GM19328 (cell line): ENCODE data around the gene FBXO21.
"Not testable (repeated sequence)": the region's sequence is repeated elsewhere in the genome, so short reads cannot be mapped to it uniquely, and the experiment has no call there.

Experiments used
- ATAC-seq: cut with Tn5 transposase; IDR thresholded peaks from one replicate; pipeline ENCODE4 v1.9.1; 2021; ENCODE audit warnings: mild to moderate bottlenecking, moderate library complexity; ENCODE audit not compliant: unreplicated experiment

Gene FBXO21

DNA sequence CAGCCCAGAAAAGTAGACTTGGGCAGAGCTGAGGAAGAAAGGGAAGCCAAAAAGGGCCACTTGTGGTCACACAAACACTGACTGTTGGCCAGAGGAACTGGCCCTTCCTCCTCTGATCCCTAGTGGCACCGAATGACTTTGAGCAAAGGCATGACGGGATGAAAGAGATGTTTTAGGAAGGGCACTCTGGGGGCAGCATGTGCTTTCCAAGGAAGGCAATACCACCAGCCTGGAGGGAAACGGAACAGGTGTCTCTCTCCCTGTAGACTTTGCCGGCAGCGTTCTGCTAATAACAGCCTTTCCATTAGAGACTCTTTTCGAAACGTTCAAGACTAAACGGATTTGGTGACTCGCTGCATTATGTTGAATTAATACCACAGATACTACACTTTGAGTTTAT, 12.3 kb upstream of the FBXO21 start:
- ATAC-seq = no peak

DNA sequence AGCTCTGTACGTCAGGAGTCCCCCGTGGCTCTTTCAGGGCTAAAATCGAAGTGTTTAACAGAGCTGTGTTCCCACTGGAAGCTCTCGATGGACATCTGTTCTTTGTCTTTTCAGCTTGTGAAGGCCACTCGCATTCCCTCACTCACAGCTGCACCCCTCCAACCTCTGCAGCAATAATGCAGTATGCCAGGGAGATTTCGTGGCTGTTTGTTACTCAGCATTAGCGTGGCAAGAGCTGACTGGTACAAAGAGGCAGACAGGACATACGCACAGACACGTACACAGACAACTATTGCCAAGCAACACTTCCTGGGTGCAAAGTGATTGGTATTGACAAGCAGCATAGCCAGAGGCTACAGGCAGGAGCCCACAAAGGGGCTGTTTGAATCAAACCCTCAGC, 11.8 kb upstream of the FBXO21 start:
- ATAC-seq = no peak

DNA sequence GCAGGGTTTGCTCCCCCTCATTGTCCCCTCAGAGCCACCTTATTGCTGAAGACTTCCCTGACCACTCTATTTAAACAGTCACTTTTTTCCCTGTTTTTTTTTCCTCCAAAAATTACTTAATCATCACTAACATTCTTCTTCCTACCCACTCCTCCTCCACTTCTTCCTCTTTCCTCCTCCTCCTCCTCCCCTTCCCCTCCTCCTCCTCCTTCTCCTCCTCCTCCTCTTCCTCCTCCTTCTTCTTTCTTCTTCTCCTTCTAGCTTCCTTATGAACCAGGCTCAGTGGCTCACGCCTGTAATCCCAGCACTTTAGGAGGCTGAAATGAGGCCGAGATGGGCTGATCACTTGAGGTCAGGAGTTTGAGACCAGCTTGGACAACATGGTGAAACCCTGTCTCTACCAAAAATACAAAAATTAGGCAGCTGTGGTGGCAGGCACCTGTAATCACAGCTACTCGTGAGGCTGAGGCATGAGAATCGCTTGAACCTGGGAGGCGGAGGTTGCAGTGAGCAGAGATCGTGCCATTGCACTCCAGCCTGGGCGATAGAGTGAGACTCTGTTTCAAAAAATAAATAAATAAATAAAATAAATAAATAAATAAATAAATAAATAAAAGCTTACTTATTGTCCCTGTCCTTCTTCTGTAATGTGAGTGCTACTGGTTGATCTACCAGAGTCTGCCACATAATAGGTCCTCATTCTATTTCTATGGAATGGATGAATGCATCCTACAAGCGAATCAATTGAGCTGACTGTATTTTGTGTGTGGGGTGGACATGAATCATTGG, 9.9 kb upstream of the FBXO21 start:
- not testable (repeated sequence) for ATAC-seq

DNA sequence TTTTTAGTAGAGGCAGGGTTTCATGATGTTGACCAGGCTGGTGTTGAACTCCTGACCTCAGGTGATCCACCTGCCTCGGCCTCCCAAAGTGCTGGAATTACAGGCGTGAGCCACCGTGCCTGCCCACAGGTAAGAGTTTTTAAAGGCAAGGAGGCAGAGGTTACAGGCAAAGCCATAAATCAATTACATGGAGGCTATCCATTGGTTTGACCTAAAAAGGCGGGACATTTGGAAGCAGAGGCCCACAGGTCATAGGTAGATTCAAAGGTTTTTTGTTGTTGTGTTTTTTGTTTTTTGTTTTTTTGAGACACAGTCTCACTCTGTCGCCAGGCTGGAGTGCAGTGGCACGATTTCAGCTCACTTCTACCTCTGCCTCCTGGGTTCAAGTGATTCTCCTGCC, 6.1 kb upstream of the FBXO21 start:
- ATAC-seq = not testable (repeated sequence)

DNA sequence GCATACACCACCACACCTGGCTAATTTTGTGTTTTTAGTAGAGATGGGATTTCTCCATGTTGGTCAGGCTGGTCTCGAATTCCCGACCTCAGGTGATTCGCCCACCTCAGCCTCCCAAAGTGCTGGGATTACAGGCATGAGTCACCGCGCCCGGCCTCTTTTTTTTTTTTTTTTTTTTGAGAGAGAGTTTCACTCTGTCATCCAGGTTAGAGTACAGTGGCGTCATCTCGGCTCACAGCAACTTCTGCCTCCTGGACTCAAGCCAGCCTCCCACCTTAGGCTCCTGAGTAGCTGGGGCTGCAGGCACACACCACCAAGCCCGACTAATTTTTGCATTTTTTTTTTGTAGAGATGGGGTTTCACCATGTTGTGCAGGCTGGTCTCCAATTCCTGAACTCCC, 4.8 kb upstream of the FBXO21 start:
- ATAC-seq = not testable (repeated sequence)

DNA sequence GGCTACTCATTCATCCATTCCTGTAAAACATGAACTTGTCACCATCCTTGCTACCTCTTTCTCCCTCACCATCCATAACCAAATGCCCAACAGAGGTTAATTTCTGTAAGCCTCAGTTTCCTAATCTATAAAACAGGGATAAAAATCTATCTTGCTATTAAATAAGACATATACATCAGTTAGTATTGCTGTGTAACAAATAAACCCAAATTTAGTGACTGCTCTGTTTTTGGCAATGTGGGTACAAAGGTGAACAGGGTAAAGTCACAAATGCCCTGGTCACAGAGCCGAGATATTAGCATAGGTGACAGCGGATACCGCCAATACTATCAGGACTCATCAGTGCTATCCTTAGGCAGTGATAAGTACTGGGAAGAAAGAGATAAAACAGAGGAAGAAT, 3.6 kb upstream of the FBXO21 start:
- no peak for ATAC-seq

DNA sequence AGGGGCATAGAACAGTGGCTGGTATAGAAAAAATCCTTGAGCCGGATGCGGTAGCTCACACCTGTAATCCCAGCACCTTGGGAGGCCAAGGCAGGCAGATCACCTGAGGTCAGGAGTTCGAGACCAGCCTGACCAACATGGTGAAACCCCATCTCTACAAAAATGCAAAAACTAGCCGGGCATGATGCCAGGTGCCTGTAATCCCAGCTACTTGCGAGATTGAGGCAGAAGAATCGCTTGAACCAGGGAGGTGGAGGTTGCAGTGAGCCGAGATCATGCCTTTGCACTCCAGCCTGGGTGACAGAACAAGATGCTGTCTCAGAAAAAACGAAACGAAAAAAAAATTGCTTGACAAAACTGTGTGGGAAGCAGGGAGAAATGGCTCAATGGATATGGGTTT, 2.3 kb upstream of the FBXO21 start:
- ATAC-seq = not testable (repeated sequence)

DNA sequence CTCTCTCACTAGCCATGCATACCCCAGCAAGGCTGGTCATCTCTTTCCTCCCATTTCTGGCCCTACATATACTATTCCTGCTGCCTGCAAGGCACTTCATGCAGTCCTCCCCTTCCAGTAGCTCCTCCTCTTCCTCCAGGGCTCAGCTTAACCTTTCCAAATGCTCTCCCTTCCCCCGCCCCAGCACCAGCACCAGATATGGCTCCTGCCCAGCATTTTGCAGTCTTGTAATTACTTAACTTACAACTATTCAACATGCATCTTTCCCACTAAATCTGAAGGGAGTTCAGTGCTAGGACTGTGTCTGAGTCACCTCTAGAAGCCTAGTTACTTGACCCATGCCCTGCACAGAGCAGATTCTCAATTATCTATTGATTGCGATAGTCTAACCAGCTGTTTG, 1.8 kb upstream of the FBXO21 start:
- no peak for ATAC-seq

DNA sequence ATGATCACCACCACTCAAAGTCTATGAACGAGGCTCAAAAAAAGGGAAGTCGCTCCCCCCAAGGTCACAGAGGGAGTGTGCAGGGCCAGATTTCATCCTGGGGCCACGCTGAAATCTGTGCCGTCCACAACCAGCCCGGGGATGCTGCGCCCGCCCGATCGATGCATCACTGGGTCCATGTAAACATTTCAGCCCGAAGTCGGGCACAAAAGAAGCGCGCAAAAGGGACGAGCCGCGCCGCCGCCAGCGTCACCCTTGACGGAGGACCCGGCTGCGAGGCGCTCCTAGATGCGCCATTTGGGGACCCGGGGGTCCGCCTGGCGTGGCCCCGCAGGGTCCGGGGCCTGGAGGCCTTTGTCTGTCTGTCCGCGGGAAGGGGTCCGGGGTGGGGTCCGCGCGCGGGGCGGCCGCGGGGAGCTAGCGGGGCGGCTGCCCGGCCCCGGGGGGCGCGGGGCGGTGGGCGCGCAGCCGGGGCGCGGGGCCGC, 503 bp downstream of the FBXO21 start:
- peak; percentile 36 for ATAC-seq

DNA sequence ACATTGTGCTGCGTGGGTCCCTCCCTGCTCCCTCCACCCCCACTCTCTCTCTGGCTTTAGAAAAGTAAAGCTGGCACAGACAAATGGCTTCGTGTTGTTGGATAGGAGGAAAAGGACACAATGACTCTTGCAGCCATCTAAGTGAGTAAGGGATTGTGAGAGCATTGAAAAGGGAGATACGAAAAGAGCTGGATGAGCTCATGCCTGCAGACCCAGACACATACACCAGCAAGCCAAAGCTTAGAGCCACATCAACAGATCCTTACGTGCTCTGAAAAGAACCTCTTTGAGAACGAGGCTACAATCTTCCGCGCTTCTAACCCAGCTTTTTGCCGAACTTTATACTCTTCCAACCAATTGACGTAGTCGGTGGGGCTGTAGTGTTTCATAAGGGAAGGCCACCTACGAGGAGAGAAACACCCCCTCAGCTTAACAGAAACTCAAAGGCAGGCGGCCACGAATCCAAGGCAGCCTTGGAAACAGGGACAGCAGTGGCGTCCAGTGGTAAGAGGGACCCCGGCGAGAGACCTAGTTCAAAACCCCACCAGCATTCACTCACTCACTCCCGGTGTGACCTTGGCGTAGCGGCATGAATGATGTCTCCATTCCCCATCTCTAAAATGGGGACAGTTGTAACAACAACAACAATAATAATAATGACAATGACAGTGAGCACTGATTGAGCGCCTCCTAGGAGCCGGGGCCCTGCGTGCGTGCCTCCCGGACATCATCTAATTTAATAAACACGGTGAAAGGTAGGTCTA, 1.1 kb downstream of the FBXO21 start:
- ATAC-seq = no peak

DNA sequence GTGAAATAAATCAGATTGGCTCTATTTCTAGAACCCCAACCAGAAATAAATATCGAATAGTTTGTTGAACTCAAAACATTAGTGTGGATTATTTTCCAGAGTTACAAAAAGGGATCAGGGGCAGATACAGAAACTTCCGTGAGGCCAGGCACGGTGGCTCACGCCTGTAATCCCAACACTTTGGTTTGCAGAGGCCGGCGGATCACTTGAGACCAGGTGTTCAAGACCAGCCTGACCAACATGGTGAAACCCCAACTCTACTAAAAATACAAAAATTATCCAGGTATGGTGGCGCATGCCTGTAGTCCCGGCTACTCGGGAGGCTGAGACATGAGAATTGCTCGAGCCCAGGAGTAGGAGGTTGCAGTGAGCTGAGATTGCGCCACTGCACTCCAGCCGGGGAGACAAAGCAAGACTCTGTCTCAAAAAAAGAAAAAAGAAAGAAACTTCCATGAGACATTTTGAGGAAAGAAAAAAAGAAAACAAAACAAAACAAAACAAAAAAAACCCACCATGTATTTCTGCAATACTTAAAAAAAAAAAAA, 2.1 kb downstream of the FBXO21 start:
- ATAC-seq = no peak

DNA sequence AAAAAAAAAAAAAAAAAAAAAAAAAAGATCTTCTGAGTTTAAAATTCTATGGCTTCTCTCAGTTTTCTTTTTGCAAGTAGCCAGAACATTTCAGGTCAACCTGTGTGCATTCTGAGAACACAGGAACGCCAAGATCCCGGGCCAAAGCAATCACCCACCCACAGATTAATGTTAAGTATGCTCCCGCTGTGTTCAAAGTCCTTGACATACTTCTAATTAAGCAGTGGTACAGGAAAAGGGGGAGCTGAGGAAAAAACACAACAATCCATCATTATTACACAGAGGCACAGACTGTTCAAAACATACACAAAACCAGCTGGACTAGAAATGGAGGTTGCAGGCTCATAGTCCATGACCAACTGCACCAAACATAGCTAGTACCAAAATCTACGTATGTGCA, 2.8 kb downstream of the FBXO21 start:
- no peak for ATAC-seq

DNA sequence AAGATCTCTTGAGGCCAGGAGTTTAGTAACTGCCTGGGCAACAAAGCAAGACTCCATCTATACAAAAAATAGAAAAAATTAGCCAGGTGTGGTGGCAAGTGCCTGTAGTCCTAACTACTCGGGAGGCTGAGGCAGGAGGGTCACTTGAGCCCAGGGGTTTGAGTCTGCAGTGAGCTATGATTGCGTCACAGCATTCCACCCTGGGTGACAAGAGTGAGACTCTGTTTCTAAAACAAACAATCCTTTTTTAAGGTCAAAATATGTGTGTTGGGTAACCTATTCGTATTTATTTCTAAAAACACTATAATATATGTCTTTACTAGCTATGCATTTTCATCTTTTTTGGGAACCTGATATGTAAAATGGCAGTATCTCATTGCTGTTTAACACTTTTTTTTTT, 7.4 kb downstream of the FBXO21 start:
- no peak for ATAC-seq

DNA sequence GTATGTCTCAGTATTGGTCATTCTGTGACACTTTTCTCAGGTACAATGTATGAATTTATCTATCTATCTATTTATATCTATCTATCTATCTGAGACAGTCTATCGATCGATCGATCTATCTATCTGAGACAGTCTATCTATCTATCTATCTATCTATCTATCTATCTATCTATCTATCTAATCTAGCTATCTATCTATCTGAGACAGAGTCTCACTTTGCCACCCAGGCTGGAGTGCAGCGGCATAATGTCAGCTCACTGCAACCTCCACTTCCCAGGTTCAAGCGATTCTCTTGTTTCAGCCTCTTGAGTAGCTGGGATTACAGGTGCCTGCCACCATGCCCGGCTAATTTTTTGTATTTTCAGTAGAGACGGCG, 8.8 kb downstream of the FBXO21 start:
- ATAC-seq = not testable (repeated sequence)

DNA sequence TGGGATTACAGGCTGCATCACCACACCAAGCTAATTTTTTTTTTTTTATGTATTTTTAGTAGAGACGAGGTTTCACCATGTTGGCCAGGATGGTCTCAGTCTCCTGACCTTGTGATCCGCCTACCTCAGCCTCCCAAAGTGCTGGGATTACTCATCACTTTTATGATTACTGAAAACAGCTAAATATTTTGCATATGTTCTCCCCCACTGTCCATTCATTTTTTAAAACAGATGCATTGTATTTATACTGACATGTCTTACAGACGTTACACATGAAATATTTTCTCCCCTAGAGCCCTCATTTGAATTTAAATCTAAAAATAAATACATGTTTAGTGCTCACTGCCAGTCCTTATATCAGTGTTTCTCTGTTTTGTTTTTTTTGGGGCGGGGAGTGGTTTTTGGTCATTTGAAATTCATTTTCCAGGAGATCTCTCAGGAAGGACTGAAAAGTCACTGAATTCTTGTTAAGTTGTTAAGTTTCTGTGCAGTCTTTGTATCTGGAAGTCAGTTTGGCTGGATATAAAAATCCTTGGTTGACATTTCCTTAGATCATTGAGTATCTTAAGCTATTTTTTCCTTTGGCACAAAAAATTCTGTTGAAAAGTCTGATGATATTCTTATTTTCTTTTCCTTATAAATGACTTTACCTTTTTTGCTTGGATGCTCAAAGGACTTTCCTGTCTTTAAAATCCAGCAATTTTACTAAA, 9.4 kb downstream of the FBXO21 start:
- ATAC-seq = no peak

DNA sequence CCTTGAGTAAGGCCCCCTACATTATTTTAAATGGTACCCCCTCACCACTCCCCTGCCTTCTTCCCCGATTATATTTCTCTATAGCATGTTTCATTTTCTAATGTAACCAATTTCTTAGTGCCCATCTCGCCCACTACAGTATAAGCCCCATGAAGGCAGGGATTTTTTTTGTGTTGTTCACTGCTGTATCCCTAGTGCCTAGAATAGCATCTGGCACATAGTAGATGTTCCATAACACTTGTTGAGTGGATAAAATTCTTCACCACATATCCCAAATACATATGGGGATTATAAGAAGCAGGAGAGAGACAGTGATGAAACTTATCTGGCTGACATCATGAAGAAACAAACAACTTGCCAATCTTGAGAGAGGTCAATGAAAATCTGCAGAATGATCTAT, 11.5 kb downstream of the FBXO21 start:
- no peak for ATAC-seq

DNA sequence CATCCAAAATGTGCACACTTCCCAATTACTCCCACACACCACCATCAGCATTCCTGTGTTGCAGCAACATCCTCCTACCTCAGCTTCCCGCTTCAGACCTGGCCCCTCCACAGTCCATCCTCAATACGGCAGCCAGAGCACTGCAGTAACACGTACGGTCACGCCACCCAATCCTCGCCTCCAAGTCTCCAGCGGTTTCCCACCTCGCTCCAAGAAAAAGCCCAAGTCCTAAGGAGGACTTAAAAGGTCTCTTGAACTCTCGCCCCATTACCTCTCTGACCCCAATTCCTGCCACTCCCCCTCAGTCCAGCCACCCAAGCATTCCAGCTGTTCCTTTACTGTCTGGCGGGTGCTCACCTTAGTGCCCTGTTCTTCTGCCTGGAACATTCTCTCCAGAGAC, 12.0 kb downstream of the FBXO21 start:
- no peak for ATAC-seq

DNA sequence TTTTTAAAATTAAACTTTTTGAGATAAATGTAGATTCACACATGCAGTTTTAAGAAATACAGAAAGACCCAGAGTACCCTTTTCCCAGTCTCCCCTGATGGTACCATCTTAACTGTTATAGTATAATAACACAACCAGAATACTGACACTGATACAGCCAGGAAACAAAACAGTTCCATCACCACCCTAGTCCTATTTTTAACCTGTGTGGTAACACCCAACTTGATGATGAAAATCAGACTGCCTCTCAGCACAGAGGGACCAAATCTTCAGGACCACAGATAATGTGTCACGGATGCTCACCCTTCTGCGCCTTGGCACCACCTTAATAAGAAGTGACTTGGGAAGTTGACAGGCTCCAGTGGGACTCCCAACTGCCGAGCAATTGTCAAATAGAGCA, 18.1 kb downstream of the FBXO21 start:
- ATAC-seq = no peak

DNA sequence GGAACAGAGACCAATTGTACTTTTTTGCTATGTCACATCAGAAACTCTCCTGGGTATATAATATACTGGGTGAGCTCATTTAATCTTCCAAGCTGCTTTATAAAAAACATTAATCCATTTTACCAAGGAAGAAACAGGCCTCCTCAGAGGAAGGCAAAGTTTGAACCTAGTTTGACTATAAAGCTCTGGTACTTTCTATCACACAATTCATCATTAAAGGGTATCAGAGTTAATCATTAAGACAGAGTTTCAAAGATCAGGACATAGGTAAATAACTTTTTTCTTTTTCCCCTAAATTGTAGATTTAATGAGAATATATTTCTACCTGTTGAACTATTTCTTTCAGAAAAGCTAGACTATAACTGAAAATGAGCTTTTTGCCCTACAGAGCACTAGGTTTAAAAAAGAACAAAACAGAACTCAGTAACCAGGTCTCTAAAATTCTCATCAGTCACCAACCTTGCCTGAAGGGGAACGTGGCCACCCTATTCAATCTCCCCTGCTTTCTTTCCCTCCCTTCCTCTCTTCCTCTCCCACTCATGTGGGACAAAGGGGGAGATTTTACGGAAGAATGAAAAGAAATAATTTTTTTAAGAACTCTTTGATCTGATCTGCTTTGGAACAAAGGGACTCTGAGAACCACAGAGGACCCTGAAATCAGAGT, 18.6 kb downstream of the FBXO21 start:
- no peak for ATAC-seq

DNA sequence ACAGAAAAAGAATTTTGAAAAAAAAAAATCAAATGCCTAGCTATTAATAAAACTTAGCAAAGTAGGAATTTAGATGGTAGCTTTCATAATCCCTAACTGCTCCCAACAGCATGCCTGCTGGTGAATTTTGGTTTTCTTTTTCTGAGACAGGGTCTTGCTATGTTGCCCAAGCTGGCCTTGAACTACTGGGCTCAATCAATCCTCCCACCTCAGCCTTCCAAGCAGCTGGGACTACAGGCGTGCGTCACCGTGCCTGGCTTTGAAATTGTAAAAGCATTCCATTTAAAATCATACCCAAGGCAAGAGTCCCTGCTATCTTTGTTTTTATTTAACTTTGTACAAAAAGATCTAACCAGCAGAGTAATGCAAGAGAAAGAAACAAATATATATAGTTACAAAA, 20.7 kb downstream of the FBXO21 start:
- no peak for ATAC-seq

DNA sequence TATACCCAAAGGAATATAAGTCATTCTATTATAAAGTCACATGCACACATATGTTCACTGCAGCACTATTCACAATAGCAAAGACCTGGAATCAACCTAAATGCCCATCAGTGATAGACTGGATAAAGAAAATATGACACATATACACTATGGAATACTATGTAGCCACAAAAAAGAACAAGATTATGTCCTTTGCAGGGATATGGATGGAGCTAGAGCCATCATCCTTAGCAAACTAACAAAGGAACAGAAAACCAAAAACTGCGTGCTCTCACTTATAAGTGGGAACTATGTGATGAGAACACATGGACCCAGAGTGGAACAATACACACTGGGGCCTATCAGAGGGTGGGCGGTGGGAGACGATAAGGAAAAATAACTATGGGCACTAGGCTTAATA, 21.3 kb downstream of the FBXO21 start:
- no peak for ATAC-seq
